Naive thymus-derived CD4-positive, alpha-beta T cell (primary cell): ENCODE data around the gene SOS1. TPM values are rescaled to one million over a fixed set of nuclear protein-coding genes. Genes with fewer than 3 reads are reported as not detected.

Source experiments
- ATAC-seq: fragments of 150-1000 bp; cut with Tn5 transposase; 2 replicates; pipeline ENCODE4 v1.10.0; 2021; ENCODE audit warnings: mild to moderate bottlenecking, moderate library complexity
- CTCF ChIA-PET: fragments of 350-600 bp; sonication (Branson Sonifier 250); formaldehyde crosslinking; loops from one replicate; lab custom pipeline; 2021; ENCODE audit warnings: antibody characterized with exemption; lab: Charles Lee
- POLR2A ChIA-PET: fragments of 350-600 bp; sonication (Branson Sonifier 250); formaldehyde crosslinking; loops from one replicate; lab custom pipeline; 2021; ENCODE audit warnings: antibody characterized with exemption, inconsistent platforms; lab: Charles Lee
- DNase-seq, 9 donors: peaks; one replicate each; pipeline versions ENCODE4 v3.0.0 to v3.0.0-alpha.2; 2020 to 2022; ENCODE audit warnings: mixed read lengths in 1 of 9
- H3K27ac ChIP-seq: one replicate; pipeline ENCODE4 v1.7.0; 2013; ENCODE audit warnings: mild to moderate bottlenecking, low read depth, low read length, moderate library complexity
- H3K27me3 ChIP-seq, 2 donors: one replicate each; pipeline ENCODE4 v1.7.0; 2013; ENCODE audit warnings: low read length in 2 of 2, mild to moderate bottlenecking in 2 of 2, moderate library complexity in 2 of 2; ENCODE audit not compliant: control insufficient read depth in 2 of 2, insufficient read depth in 2 of 2
- H3K36me3 ChIP-seq, 3 experiments: 1 replicate in 2 of 3; 2 replicates in 1 of 3; pipeline ENCODE4 v1.7.0; 2013; ENCODE audit warnings: low read length in 3 of 3, mild to moderate bottlenecking in 3 of 3, moderate library complexity in 1 of 3; ENCODE audit not compliant: insufficient read depth in 3 of 3, control insufficient read depth in 2 of 3
- H3K4me1 ChIP-seq, 2 donors: one replicate each; pipeline ENCODE4 v1.7.0; 2013; ENCODE audit warnings: low read length in 2 of 2, mild to moderate bottlenecking in 2 of 2, moderate library complexity in 1 of 2; ENCODE audit not compliant: control insufficient read depth in 2 of 2, insufficient read depth in 2 of 2
- H3K4me3 ChIP-seq: 2 replicates; pipeline ENCODE4 v1.7.0; 2013; ENCODE audit warnings: mild to moderate bottlenecking, low read length
- H3K9me3 ChIP-seq, 3 experiments: 1 replicate in 2 of 3; 2 replicates in 1 of 3; pipeline ENCODE4 v1.7.0; 2013; ENCODE audit warnings: low read length in 3 of 3; ENCODE audit not compliant: control insufficient read depth in 2 of 3
- H3K27ac Mint-ChIP-seq, 9 donors: one replicate each; pipeline ENCODE4 v1.8.0; 2020 to 2022; ENCODE audit warnings: mixed read lengths in 9 of 9, mild to moderate bottlenecking in 8 of 9, moderate library complexity in 5 of 9, inconsistent platforms in 2 of 9
- H3K27me3 Mint-ChIP-seq, 5 donors: one replicate each; pipeline ENCODE4 v1.8.0; 2021 to 2022; ENCODE audit warnings: mixed read lengths in 5 of 5, mild to moderate bottlenecking in 1 of 5
- H3K36me3 Mint-ChIP-seq, 5 donors: one replicate each; pipeline ENCODE4 v1.8.0; 2020 to 2022; ENCODE audit warnings: mixed read lengths in 5 of 5, mild to moderate bottlenecking in 3 of 5, inconsistent platforms in 1 of 5
- H3K4me1 Mint-ChIP-seq, 7 donors: one replicate each; pipeline ENCODE4 v1.8.0; 2020 to 2022; ENCODE audit warnings: mixed read lengths in 7 of 7, mild to moderate bottlenecking in 3 of 7, inconsistent platforms in 1 of 7
- H3K4me3 Mint-ChIP-seq, 10 donors: one replicate each; pipeline ENCODE4 v1.8.0; 2020 to 2022; ENCODE audit warnings: mild to moderate bottlenecking in 10 of 10, mixed read lengths in 10 of 10, moderate library complexity in 6 of 10, inconsistent platforms in 2 of 10
- H3K9me3 Mint-ChIP-seq, 11 donors: one replicate each; pipeline ENCODE4 v1.8.0; 2020 to 2022; ENCODE audit warnings: mixed read lengths in 11 of 11, mild to moderate bottlenecking in 4 of 11, inconsistent platforms in 1 of 11, moderate library complexity in 1 of 11
- intact Hi-C, 2 donors: fragments of 100-400 bp; cut with micrococcal nuclease; formaldehyde crosslinking; loops; one replicate each; pipeline ENCODE4 v1.15.1; 2023
- polyA plus RNA-seq, 2 donors: library from polyadenylated mRNA; unstranded; fragments of 300-500 nt; fragmentation: Illumina TruSeq; gene quantifications; one replicate each; pipeline ENCODE4 v1.2.3, GENCODE V29; 2021
- total RNA-seq, 6 experiments: library from RNA in 5 of 6; stranded (reverse) in 5 of 6; gene quantifications; 1 replicate in 5 of 6; 2 replicates in 1 of 6; pipeline ENCODE4 v1.2.3 and lab custom pipeline; 2021 to 2026

SOS1 gene
- total RNA-seq (100 to 1,000 TPM in 1 of 5 experiments, 10 to 100 TPM in 4; 34.6 to 323 (median 55.5) TPM), polyA plus RNA-seq (1 to 10 TPM; 6.3 to 8.4 TPM), total RNA-seq (lab: John Stamatoyannopoulos, UW) (45.9 reads per million, percentile 69 among the genes with 10 or more reads in this experiment)

DNA sequence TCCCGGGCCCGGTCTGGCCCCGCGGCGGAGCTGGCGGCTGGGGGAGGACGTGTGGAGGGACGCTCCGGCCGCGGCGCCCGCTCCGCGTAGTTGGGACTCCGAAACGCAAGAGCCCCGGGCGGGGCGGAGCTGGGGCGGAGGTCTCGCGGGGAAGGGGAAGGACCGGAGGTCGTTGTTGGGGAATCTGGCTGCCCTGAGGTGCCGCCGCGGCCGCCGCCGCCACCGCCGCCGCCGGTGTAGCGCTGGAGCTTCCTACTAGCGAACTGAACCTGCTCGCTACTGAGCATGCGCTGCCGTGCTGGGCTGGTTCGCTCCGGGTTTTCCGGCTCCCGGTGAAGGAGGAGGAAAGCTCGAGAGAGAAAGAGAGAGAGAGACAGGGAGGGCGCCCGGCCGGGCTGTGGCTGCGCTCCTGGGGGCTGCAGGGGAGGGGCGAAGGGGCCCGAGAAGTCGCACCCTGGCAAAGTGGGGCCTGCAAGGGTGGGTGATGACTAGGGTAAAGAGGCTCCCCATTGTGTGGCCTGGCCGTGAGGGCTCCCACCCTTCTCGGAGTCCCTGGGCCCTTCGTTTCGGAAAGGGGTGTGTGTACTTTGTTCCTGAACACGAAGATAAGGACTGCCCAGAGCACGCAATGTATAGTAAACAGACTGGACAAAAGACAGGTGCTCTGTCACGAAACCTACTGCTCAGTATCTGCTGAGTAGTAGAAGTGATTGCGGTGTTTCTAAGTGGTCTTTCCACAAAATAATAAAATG, at the start of gene SOS1:
TSS of gene SOS1 (minus strand) at position 281 of the 752 bp plus-strand sequence. CDS start 629 bp downstream, outside the sequence.
- Histone ChIP-seq H3K9me3 (no peaks in the 10 kb centered on the region), H3K36me3 (no peaks in the 10 kb centered on the region), H3K4me3 (peak within 1 kb of the TSS; percentile 72), H3K27me3 (no peaks in the 10 kb centered on the region), H3K4me1 (peaks cover 33 to 36% of the 10 kb centered on the region in 2 donors), H3K27ac (peak within 1 kb of the TSS; percentile 93)
- ChIA-PET CTCF (interaction anchor here (0.7 to 4.3 kb wide), 7 partner anchors 54 to 124 kb away, joined by 3 to 103 read pairs (median 4); no protein-coding TSS in a partner anchor), POLR2A (interaction anchor here (0.5 to 5.0 kb wide), 18 partner anchors 9 to 371 kb away, joined by 3 to 86 read pairs (median 4); partner anchors contain the start of gene SRSF7)
- intact Hi-C loops = loop anchor here (1.0 to 10.0 kb wide), 16 partner anchors 14 to 1796 kb away; partner anchors contain the start of genes GALM (in 2 of the 2), HNRNPLL (in 2 of the 2), MAP4K3 (in 2 of the 2) and SRSF7 (in 2 of the 2)
- H3K27ac Mint-ChIP-seq = peak within 1 kb of the TSS; percentile 93 to 99 (median 97)
- DNase-seq = peak; percentile 87 to 93 (median 90)
- peaks cover 34 to 74% (median 67%) of the 10 kb centered on the region in 7 donors for H3K4me1 Mint-ChIP-seq
- ATAC-seq = peak; percentile 65
- H3K27me3 Mint-ChIP-seq = no peaks in the 10 kb centered on the region
- H3K36me3 Mint-ChIP-seq = peaks cover 0 to 47% (median 9%) of the 10 kb centered on the region in 5 donors
- H3K4me3 Mint-ChIP-seq = peak within 1 kb of the TSS; percentile 90 to 97 (median 94)
- no peaks in the 10 kb centered on the region for H3K9me3 Mint-ChIP-seq

DNA sequence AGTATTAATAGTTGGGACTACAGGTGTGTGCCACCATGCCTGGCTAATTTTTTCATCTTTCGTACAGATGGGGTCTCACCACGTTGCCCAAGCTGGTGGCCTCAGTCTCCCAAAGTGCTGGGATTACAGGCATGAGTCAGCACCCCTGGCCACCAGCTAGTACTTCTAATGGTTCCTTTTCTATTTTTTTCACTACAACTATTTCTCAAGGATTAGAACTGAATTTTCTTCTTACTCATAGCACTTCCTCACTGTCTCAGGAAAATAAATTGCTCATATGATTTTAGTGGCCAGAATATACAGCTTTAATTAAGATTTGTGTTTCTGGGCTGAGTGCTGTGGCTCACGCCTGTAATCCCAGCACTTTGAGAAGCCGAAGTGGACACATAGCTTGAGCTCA, 43.2 kb upstream of the SOS1 start:
- Mint-ChIP-seq H3K36me3 (peaks cover 0 to 10% (median 0%) of the 10 kb centered on the region in 5 donors), H3K4me1 (peaks cover 0 to 4% (median 0%) of the 10 kb centered on the region in 7 donors), H3K27ac (no peak overlapping the region), H3K9me3 (peaks cover 0 to 5% (median 0%) of the 10 kb centered on the region in 11 donors), H3K27me3 (peaks cover 0 to 6% (median 4%) of the 10 kb centered on the region in 5 donors), H3K4me3 (no peak overlapping the region)
- Histone ChIP-seq H3K9me3 (no peaks in the 10 kb centered on the region), H3K27me3 (no peaks in the 10 kb centered on the region), H3K36me3 (no peaks in the 10 kb centered on the region), H3K4me1 (no peaks in the 10 kb centered on the region), H3K4me3 (no peak overlapping the region), H3K27ac (no peak overlapping the region)
- ATAC-seq = no peak
- intact Hi-C loops = no loop called here
- DNase-seq = no peak
- CTCF ChIA-PET = interaction anchor here (1.3 kb wide), 1 partner anchor 31 kb away, joined by 3 read pairs; no protein-coding TSS in a partner anchor
- POLR2A ChIA-PET = no interaction called here

GRCh38 chr2:39160982-39161381, 40.1 kb upstream of the SOS1 start:
- Mint-ChIP-seq H3K4me1 (peaks cover 0 to 4% (median 0%) of the 10 kb centered on the region in 7 donors), H3K27ac (no peak overlapping the region), H3K9me3 (peaks cover 0 to 5% (median 0%) of the 10 kb centered on the region in 11 donors), H3K36me3 (peaks cover 0 to 10% (median 0%) of the 10 kb centered on the region in 5 donors), H3K4me3 (no peak overlapping the region), H3K27me3 (peaks cover 0 to 6% (median 4%) of the 10 kb centered on the region in 5 donors)
- Histone ChIP-seq H3K27me3 (no peaks in the 10 kb centered on the region), H3K4me3 (no peak overlapping the region), H3K27ac (no peak overlapping the region), H3K4me1 (no peaks in the 10 kb centered on the region), H3K9me3 (no peaks in the 10 kb centered on the region), H3K36me3 (no peaks in the 10 kb centered on the region)
- ChIA-PET POLR2A (interaction anchor here (0.6 kb wide), 1 partner anchor 32 kb away, joined by 3 read pairs; no protein-coding TSS in a partner anchor), CTCF (interaction anchor here (0.7 kb wide), 1 partner anchor 67 kb away, joined by 3 read pairs; no protein-coding TSS in a partner anchor)
- no peak for DNase-seq
- no peak for ATAC-seq
- intact Hi-C loops = no loop called here

DNA sequence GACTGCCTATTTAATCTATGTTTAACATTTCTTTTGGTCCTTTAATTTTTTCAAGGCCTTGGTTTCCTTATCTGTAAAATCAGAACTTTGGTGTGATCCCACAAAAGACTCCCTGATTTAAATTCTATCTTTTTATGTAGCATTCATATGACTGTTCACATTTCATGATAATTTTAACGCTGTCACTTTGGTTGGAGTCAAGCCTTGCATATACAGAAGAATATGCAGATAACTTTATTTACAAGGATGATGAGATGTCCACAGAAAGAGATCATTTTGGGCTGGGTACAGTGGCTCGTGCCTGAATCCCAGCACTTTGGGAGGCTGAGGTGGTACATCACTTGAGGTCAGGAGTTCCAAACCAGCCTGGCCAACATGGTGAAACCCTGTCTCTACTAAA, 38.4 kb upstream of the SOS1 start:
- H3K4me3 ChIP-seq = no peak overlapping the region
- H3K36me3 Mint-ChIP-seq = peaks cover 0 to 10% (median 0%) of the 10 kb centered on the region in 5 donors
- peaks cover 0 to 6% (median 4%) of the 10 kb centered on the region in 5 donors for H3K27me3 Mint-ChIP-seq
- H3K27me3 ChIP-seq = no peaks in the 10 kb centered on the region
- ChIA-PET CTCF (no interaction called here), POLR2A (no interaction called here)
- H3K27ac ChIP-seq = no peak overlapping the region
- no peak for DNase-seq
- H3K36me3 ChIP-seq = no peaks in the 10 kb centered on the region
- no peak overlapping the region for H3K4me3 Mint-ChIP-seq
- H3K9me3 ChIP-seq = no peaks in the 10 kb centered on the region
- intact Hi-C loops = no loop called here
- ATAC-seq = no peak
- H3K9me3 Mint-ChIP-seq = peaks cover 0 to 5% (median 0%) of the 10 kb centered on the region in 11 donors
- no peaks in the 10 kb centered on the region for H3K4me1 ChIP-seq
- peaks cover 0 to 4% (median 0%) of the 10 kb centered on the region in 7 donors for H3K4me1 Mint-ChIP-seq
- H3K27ac Mint-ChIP-seq = no peak overlapping the region

DNA sequence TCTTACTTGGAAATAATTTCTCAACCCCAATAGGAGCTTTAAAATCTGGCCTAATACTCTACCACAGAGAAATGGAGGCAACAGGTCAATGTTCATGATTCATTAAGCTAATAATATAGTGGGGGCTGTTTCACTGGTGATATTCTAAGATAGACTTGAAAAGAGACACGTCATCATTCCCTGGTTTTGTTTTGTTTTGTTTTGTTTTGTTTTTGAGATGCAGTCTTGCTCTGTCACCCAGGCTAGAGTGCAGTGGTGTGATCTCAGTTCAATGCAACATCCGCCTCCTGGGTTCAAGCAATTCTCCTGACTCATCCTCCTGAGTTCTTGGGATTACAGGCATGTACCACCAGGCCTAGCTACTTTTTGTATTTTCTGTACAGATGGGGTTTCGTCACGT, 37.5 kb upstream of the SOS1 start:
- no peaks in the 10 kb centered on the region for H3K4me1 ChIP-seq
- H3K36me3 ChIP-seq = no peaks in the 10 kb centered on the region
- CTCF ChIA-PET = interaction anchor here (0.8 kb wide), 1 partner anchor 449 kb away, joined by 3 read pairs; no protein-coding TSS in a partner anchor
- no peak overlapping the region for H3K27ac ChIP-seq
- no peaks in the 10 kb centered on the region for H3K27me3 ChIP-seq
- POLR2A ChIA-PET = interaction anchor here (1.2 kb wide), 1 partner anchor 22 kb away, joined by 3 read pairs; no protein-coding TSS in a partner anchor
- no peak overlapping the region for H3K4me3 ChIP-seq
- Mint-ChIP-seq H3K4me3 (no peak overlapping the region), H3K36me3 (peaks cover 0 to 4% (median 0%) of the 10 kb centered on the region in 5 donors), H3K27ac (no peak overlapping the region), H3K4me1 (peaks cover 0 to 5% (median 0%) of the 10 kb centered on the region in 7 donors), H3K27me3 (peaks cover 0 to 5% (median 2%) of the 10 kb centered on the region in 5 donors), H3K9me3 (peaks cover 0 to 4% (median 0%) of the 10 kb centered on the region in 11 donors)
- intact Hi-C loops = no loop called here
- no peaks in the 10 kb centered on the region for H3K9me3 ChIP-seq
- no peak for DNase-seq
- no peak for ATAC-seq

GRCh38 chr2:39156846-39157245, 36.0 kb upstream of the SOS1 start:
- no peaks in the 10 kb centered on the region for H3K27me3 Mint-ChIP-seq
- peaks cover 0 to 5% (median 0%) of the 10 kb centered on the region in 7 donors for H3K4me1 Mint-ChIP-seq
- ATAC-seq (no peak), DNase-seq (no peak)
- CTCF ChIA-PET = no interaction called here
- H3K4me1 ChIP-seq = no peaks in the 10 kb centered on the region
- H3K9me3 ChIP-seq = no peaks in the 10 kb centered on the region
- POLR2A ChIA-PET = no interaction called here
- peaks cover 0 to 4% (median 0%) of the 10 kb centered on the region in 5 donors for H3K36me3 Mint-ChIP-seq
- H3K27ac ChIP-seq = no peak overlapping the region
- intact Hi-C loops = no loop called here
- H3K4me3 ChIP-seq = no peak overlapping the region
- no peak overlapping the region for H3K27ac Mint-ChIP-seq
- H3K27me3 ChIP-seq = no peaks in the 10 kb centered on the region
- H3K4me3 Mint-ChIP-seq = no peak overlapping the region
- no peaks in the 10 kb centered on the region for H3K9me3 Mint-ChIP-seq
- H3K36me3 ChIP-seq = no peaks in the 10 kb centered on the region
